Mesenchymal stem cell (in vitro differentiated cells and primary cell): ENCODE results near the gene TSSC4.

Source experiments
- DNase-seq: peaks from one replicate; pipeline ENCODE4 v3.0.0-alpha.2; 2013
- H2AFZ ChIP-seq: one replicate; pipeline ENCODE4 v1.6.1; 2013; ENCODE audit warnings: low read depth, mild to moderate bottlenecking, control low read depth, inconsistent platforms, low read length, moderate library complexity
- H2AK5ac ChIP-seq: 2 replicates; pipeline ENCODE4 v1.6.1; 2013; ENCODE audit warnings: low read length, moderate library complexity, mild to moderate bottlenecking, inconsistent platforms; ENCODE audit not compliant: severe bottlenecking
- H2BK120ac ChIP-seq: one replicate; pipeline ENCODE4 v1.6.1; 2013; ENCODE audit warnings: low read depth, mild to moderate bottlenecking, inconsistent platforms, low read length, moderate library complexity
- H2BK12ac ChIP-seq, 2 experiments: one replicate each; pipeline ENCODE4 v1.6.1; 2013; ENCODE audit warnings: inconsistent platforms in 2 of 2, low read length in 2 of 2, mild to moderate bottlenecking in 2 of 2, moderate library complexity in 2 of 2, control low read depth in 1 of 2
- H2BK15ac ChIP-seq: one replicate; pipeline ENCODE4 v1.6.1; 2013; ENCODE audit warnings: mild to moderate bottlenecking, low read depth, inconsistent platforms; ENCODE audit not compliant: poor library complexity, severe bottlenecking
- H2BK5ac ChIP-seq: 2 replicates; pipeline ENCODE4 v1.6.1; 2013; ENCODE audit warnings: low read depth, mild to moderate bottlenecking, low read length, control low read depth, inconsistent platforms; ENCODE audit not compliant: poor library complexity, severe bottlenecking
- H3K14ac ChIP-seq, 2 experiments: one replicate each; pipeline ENCODE4 v1.6.1; 2013; ENCODE audit warnings: inconsistent platforms in 2 of 2, low read length in 2 of 2, control low read depth in 1 of 2, mild to moderate bottlenecking in 1 of 2, moderate library complexity in 1 of 2
- H3K18ac ChIP-seq, 2 experiments: one replicate each; pipeline ENCODE4 v1.6.1; 2013; ENCODE audit warnings: inconsistent platforms in 2 of 2, low read length in 2 of 2, control low read depth in 1 of 2, low read depth in 1 of 2, mild to moderate bottlenecking in 1 of 2
- H3K23ac ChIP-seq, 2 experiments: one replicate each; pipeline ENCODE4 v1.6.1; 2013; ENCODE audit warnings: inconsistent platforms in 2 of 2, low read length in 2 of 2, mild to moderate bottlenecking in 2 of 2, moderate library complexity in 2 of 2, control low read depth in 1 of 2
- H3K27ac ChIP-seq: 2 replicates; pipeline ENCODE4 v1.5.1; 2013; ENCODE audit warnings: mild to moderate bottlenecking, moderate library complexity, low read length, control low read depth, inconsistent platforms; ENCODE audit not compliant: poor library complexity, severe bottlenecking
- H3K27me3 ChIP-seq, 2 experiments: 2 replicates each; pipeline versions ENCODE4 v1.6.1 to v1.7.0; 2013; ENCODE audit warnings: low read length in 2 of 2, mild to moderate bottlenecking in 2 of 2, moderate library complexity in 2 of 2, control low read depth in 1 of 2, inconsistent platforms in 1 of 2; ENCODE audit not compliant: control insufficient read depth in 1 of 2, insufficient read depth in 1 of 2
- H3K36me3 ChIP-seq, 2 experiments: 2 replicates each; pipeline versions ENCODE4 v1.6.1 to v1.7.0; 2013; ENCODE audit warnings: low read length in 2 of 2, control low read depth in 1 of 2, inconsistent platforms in 1 of 2, low read depth in 1 of 2, mild to moderate bottlenecking in 1 of 2; ENCODE audit not compliant: insufficient read depth in 2 of 2, control insufficient read depth in 1 of 2
- H3K4ac ChIP-seq, 2 experiments: one replicate each; pipeline ENCODE4 v1.6.1; 2013; ENCODE audit warnings: inconsistent platforms in 2 of 2, low read length in 2 of 2, mild to moderate bottlenecking in 2 of 2, moderate library complexity in 2 of 2, control low read depth in 1 of 2, low read depth in 1 of 2
- H3K4me1 ChIP-seq: 2 replicates; pipeline ENCODE4 v1.6.1; 2013; ENCODE audit warnings: low read depth, low read length, control low read depth; ENCODE audit not compliant: control insufficient read depth, insufficient read depth
- H3K4me2 ChIP-seq: 2 replicates; pipeline ENCODE4 v1.6.1; 2013; ENCODE audit warnings: low read length, mild to moderate bottlenecking, inconsistent platforms; ENCODE audit not compliant: poor library complexity, severe bottlenecking
- H3K4me3 ChIP-seq, 2 experiments: 2 replicates each; pipeline versions ENCODE4 v1.5.1 to v1.7.0; 2013; ENCODE audit warnings: low read length in 2 of 2, mild to moderate bottlenecking in 2 of 2, control low read depth in 1 of 2, low read depth in 1 of 2; ENCODE audit not compliant: insufficient read depth in 1 of 2
- H3K79me1 ChIP-seq: replicated peaks from 2 replicates; pipeline ENCODE4 v1.6.1; 2013; ENCODE audit warnings: mild to moderate bottlenecking, control low read depth, low read length, inconsistent platforms; ENCODE audit not compliant: poor library complexity, severe bottlenecking
- H3K9ac ChIP-seq: 2 replicates; pipeline ENCODE4 v1.7.0; 2013; ENCODE audit warnings: mild to moderate bottlenecking, low read length, moderate library complexity
- H3K9me3 ChIP-seq: 2 replicates; pipeline ENCODE4 v1.7.0; 2013; ENCODE audit warnings: mild to moderate bottlenecking, low read length; ENCODE audit not compliant: control insufficient read depth
- H4K8ac ChIP-seq: one replicate; pipeline ENCODE4 v1.6.1; 2013; ENCODE audit warnings: inconsistent platforms, mild to moderate bottlenecking, low read length, moderate library complexity
- H4K91ac ChIP-seq: one replicate; pipeline ENCODE4 v1.6.1; 2013; ENCODE audit warnings: mild to moderate bottlenecking, low read length, inconsistent platforms
- WGBS: methylation state at CpG from one replicate; pipeline ENCODE4 v1.1.7; 2013; ENCODE audit warnings: mixed read lengths; 5-methylcytosine and 5-hydroxymethylcytosine counted together

The TSSC4 gene

GRCh38 chr11:2402890-2403645, 2.5 kb downstream of the TSSC4 start:
- DNase-seq, result no peak
- no peak overlapping the region for H2AK5ac ChIP-seq
- H3K9ac ChIP-seq, result no peak overlapping the region
- H3K79me1 ChIP-seq, result peaks cover 15% of the 10 kb centered on the region
- H2AFZ ChIP-seq, result no peak overlapping the region
- peaks cover 3 to 9% of the 10 kb centered on the region in 2 experiments for H3K27me3 ChIP-seq
- no peak overlapping the region for H2BK5ac ChIP-seq
- H3K4ac ChIP-seq, result no peak overlapping the region
- no peak overlapping the region for H4K8ac ChIP-seq
- H4K91ac ChIP-seq, result no peak overlapping the region
- H3K4me1 ChIP-seq, result peaks cover 38% of the 10 kb centered on the region
- no peak overlapping the region for H2BK15ac ChIP-seq
- H3K9me3 ChIP-seq, result no peaks in the 10 kb centered on the region
- H3K14ac ChIP-seq, result no peak overlapping the region
- H3K23ac ChIP-seq, result peak overlapping the region in 1 of 2 experiments; percentile 57
- H3K36me3 ChIP-seq, result peaks cover 36 to 45% of the 10 kb centered on the region in 2 experiments
- H2BK12ac ChIP-seq, result no peak overlapping the region
- H3K4me3 ChIP-seq, result no peak overlapping the region
- no peak overlapping the region for H2BK120ac ChIP-seq
- no peak overlapping the region for H3K18ac ChIP-seq
- H3K4me2 ChIP-seq, result no peak overlapping the region
- H3K27ac ChIP-seq, result no peak overlapping the region
- 97% methylated on average over 28 of the region's 31 CpGs for WGBS

GRCh38 chr11:2404735-2405196, 4.2 kb downstream of the TSSC4 start:
- 88% methylated on average over 12 of the region's 12 CpGs for WGBS
- Histone ChIP-seq H3K9ac (no peak overlapping the region), H3K9me3 (no peaks in the 10 kb centered on the region), H4K8ac (peak overlapping the region; percentile 32), H3K23ac (no peak overlapping the region), H2BK12ac (no peak overlapping the region), H3K4ac (no peak overlapping the region), H3K27ac (no peak overlapping the region), H3K36me3 (peaks cover 24 to 34% of the 10 kb centered on the region in 2 experiments), H3K18ac (no peak overlapping the region), H2BK5ac (no peak overlapping the region), H2BK120ac (no peak overlapping the region), H3K4me2 (no peak overlapping the region), H2AFZ (no peak overlapping the region), H2AK5ac (no peak overlapping the region), H3K27me3 (peaks cover 20 to 26% of the 10 kb centered on the region in 2 experiments), H2BK15ac (no peak overlapping the region), H3K4me1 (peaks cover 26% of the 10 kb centered on the region), H3K4me3 (no peak overlapping the region), H3K79me1 (peaks cover 12% of the 10 kb centered on the region), H4K91ac (no peak overlapping the region), H3K14ac (no peak overlapping the region)
- DNase-seq, result no peak

GRCh38 chr11:2406451-2406850, 5.9 kb downstream of the TSSC4 start:
- Histone ChIP-seq H3K9ac (no peak overlapping the region), H3K36me3 (peaks cover 24 to 32% of the 10 kb centered on the region in 2 experiments), H3K18ac (no peak overlapping the region), H3K4ac (no peak overlapping the region), H2AFZ (no peak overlapping the region), H3K4me1 (peaks cover 24% of the 10 kb centered on the region), H4K91ac (no peak overlapping the region), H2BK12ac (no peak overlapping the region), H3K14ac (no peak overlapping the region), H2BK5ac (no peak overlapping the region), H3K4me2 (no peak overlapping the region), H3K27me3 (peaks cover 34 to 40% of the 10 kb centered on the region in 2 experiments), H2AK5ac (no peak overlapping the region), H3K23ac (no peak overlapping the region), H2BK15ac (no peak overlapping the region), H3K79me1 (peaks cover 12% of the 10 kb centered on the region), H3K27ac (no peak overlapping the region), H3K4me3 (no peak overlapping the region), H2BK120ac (no peak overlapping the region), H4K8ac (no peak overlapping the region), H3K9me3 (no peaks in the 10 kb centered on the region)
- DNase-seq, result no peak
- 86% methylated on average over 14 of the region's 14 CpGs for WGBS

- WGBS, result 91% methylated on average over 24 of the region's 24 CpGs
- H3K14ac ChIP-seq, result no peak overlapping the region
- no peak overlapping the region for H2BK12ac ChIP-seq
- no peaks in the 10 kb centered on the region for H3K9me3 ChIP-seq
- H3K27me3 ChIP-seq, result peaks cover 36 to 40% of the 10 kb centered on the region in 2 experiments
- H3K9ac ChIP-seq, result no peak overlapping the region
- peaks cover 19% of the 10 kb centered on the region for H3K4me1 ChIP-seq
- H3K4me2 ChIP-seq, result no peak overlapping the region
- H4K91ac ChIP-seq, result no peak overlapping the region
- no peak overlapping the region for H3K23ac ChIP-seq
- peaks cover 12% of the 10 kb centered on the region for H3K79me1 ChIP-seq
- no peak overlapping the region for H2BK5ac ChIP-seq
- peak overlapping the region; percentile 8 for H2BK15ac ChIP-seq
- H2AFZ ChIP-seq, result no peak overlapping the region
- H2BK120ac ChIP-seq, result no peak overlapping the region
- H3K4me3 ChIP-seq, result no peak overlapping the region
- H3K36me3 ChIP-seq, result peaks cover 24 to 31% of the 10 kb centered on the region in 2 experiments
- H4K8ac ChIP-seq, result no peak overlapping the region
- no peak overlapping the region for H3K18ac ChIP-seq
- H3K4ac ChIP-seq, result no peak overlapping the region
- H3K27ac ChIP-seq, result no peak overlapping the region
- no peak for DNase-seq
- no peak overlapping the region for H2AK5ac ChIP-seq
These were observed 6.4 kb downstream of the TSSC4 start for GRCh38 chr11:2406878-2407410.
